ENCODE results near the gene LIPN. TPM values are rescaled to one million over a fixed set of nuclear protein-coding genes. Genes with fewer than 3 reads are reported as not detected.

LIPN gene
- total RNA-seq, 4 donors from 2014 or later: 0.19 to 2.2 TPM; not detected in 2

DNA sequence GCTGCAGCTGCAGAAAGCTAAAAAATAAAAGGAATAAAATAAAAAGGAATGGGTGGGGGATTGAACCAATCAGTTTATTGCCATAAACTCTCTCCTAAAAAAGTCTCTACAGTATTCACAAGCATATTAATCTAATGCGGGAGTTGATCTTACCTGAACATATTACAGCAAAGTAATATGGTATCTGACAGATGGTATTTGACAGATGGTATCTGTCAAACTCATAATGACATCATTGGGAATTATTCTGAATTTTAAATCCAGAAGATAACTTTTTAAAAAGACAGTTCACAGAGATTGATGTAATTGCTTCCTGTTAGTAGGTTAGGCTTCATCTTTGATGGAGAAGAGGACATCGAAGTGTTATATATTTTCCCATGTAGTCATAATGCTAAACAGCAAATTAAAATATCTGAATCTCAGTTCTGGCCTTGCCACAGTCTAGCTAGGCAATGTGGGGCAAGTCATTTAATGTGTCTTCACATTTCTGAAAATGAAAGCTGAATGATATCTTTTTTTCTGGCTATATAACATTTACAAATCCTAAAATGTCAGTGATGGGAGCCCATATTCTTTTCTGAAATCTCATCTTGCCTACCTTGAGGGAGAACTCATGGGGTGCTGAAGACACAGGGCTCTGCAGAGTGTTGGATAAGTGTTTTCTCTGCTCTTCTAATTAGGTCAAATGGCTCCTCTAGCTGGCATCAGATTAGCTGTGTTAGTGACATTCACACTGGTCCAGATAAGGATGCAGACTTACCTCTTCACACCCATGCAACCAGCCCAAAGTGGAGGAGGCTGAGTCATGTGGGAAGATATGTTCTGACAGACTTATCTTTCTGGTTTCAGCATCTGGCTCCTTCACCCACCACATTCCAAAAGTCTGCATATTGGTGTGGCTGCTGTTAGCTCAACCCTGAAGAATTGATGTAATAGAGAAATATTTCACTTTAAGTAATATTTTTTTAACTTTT is 40.6 kb downstream of the LIPN start:
- H3K27ac ChIP-seq: no peak overlapping the region
- H3K4me1 ChIP-seq: no peaks in the 10 kb centered on the region
- WGBS, 2 donors: 73 to 95% methylated on average over 2 of the region's 2 CpGs
- H3K36me3 ChIP-seq: no peaks in the 10 kb centered on the region
- no peaks in the 10 kb centered on the region for H3K9me3 ChIP-seq
- intact Hi-C loops (cut with DNase I): no loop called here
- TF ChIP-seq POLR2A (IDR thresholded peaks at IDR 0.05): no peak
- TF ChIP-seq, protein P1, sequence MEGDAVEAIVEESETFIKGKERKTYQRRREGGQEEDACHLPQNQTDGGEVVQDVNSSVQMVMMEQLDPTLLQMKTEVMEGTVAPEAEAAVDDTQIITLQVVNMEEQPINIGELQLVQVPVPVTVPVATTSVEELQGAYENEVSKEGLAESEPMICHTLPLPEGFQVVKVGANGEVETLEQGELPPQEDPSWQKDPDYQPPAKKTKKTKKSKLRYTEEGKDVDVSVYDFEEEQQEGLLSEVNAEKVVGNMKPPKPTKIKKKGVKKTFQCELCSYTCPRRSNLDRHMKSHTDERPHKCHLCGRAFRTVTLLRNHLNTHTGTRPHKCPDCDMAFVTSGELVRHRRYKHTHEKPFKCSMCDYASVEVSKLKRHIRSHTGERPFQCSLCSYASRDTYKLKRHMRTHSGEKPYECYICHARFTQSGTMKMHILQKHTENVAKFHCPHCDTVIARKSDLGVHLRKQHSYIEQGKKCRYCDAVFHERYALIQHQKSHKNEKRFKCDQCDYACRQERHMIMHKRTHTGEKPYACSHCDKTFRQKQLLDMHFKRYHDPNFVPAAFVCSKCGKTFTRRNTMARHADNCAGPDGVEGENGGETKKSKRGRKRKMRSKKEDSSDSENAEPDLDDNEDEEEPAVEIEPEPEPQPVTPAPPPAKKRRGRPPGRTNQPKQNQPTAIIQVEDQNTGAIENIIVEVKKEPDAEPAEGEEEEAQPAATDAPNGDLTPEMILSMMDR (IDR thresholded peaks at IDR 0.05): no peak
- H3K4me3 ChIP-seq: no peak overlapping the region
- no peaks in the 10 kb centered on the region for H3K27me3 ChIP-seq
- no peak for DNase-seq

DNA sequence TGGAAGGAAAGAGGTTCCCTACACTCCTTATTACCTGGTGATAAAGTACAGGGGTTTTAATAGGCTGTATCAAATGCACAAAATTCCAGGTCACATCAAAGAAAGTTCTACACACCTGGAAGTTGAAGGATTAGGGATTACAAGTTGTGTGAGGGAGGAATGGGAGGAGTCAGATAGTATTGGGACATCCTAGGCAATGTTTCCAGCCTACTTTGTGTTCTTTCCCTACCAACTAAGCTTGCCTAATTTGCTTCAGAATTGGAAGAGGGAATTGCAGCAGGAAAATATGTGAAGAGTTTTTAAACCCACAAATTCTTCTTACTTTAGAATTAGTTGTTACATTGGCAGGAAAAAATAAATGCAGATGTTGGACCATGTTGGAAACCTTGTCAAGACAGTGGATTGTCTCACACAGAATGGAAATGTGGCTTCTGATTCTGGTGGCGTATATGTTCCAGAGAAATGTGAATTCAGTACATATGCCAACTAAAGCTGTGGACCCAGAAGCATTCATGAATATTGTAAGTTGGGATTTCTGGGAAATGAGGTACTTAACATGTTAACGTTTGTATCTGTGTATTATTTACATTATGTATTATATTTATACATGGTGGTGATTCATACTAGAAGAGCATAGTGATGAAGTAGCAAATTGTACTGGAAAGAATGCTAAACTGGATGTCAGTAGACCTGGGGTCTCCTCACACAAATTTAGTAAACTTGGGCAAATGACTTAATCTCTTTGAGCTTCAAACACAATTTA is 42.9 kb downstream of the LIPN start, which contains the start of gene LIPM:
TSS of gene LIPM (plus strand) at position 208 of the 763 bp plus-strand sequence. CDS start at position 375, 167 bp downstream.
- Histone ChIP-seq H3K36me3 (no peaks in the 10 kb centered on the region), H3K4me1 (no peaks in the 10 kb centered on the region), H3K9me3 (no peaks in the 10 kb centered on the region), H3K27me3 (no peaks in the 10 kb centered on the region), H3K27ac (no peak within 1 kb of the TSS), H3K4me3 (no peak within 1 kb of the TSS)
- DNase-seq: no peak
- 70 to 75% methylated on average over 2 of the region's 2 CpGs for WGBS, 2 donors
- intact Hi-C loops (cut with DNase I): no loop called here
- TF ChIP-seq, protein P1 (IDR thresholded peaks at IDR 0.05): no peak
- no peak for TF ChIP-seq POLR2A (IDR thresholded peaks at IDR 0.05)

DNA sequence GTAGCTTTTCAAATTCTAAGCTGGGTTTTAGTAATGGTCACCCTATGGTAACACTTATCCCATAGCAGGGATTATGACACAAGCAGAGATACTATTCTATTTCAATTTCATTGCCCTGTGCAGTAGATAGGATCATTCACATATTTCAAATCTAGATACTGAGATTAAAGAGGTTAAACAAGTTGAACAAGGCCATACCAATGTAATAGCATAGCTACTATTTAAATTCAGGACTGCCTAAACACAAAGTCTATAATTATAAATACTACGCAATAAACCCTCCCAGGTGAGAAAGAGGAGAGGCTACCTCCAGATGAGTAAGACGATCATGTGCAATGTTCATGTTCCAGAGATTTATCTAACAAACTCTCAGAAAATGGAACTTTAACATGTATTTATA is 43.8 kb downstream of the LIPN start:
- no peaks in the 10 kb centered on the region for H3K36me3 ChIP-seq
- WGBS, 2 donors: 95 to 100% methylated on average over 2 of the region's 2 CpGs
- H3K4me3 ChIP-seq: no peak overlapping the region
- no peak for TF ChIP-seq POLR2A (IDR thresholded peaks at IDR 0.05)
- TF ChIP-seq, protein P1 (IDR thresholded peaks at IDR 0.05): no peak
- intact Hi-C loops (cut with DNase I): no loop called here
- no peak overlapping the region for H3K27ac ChIP-seq
- no peaks in the 10 kb centered on the region for H3K27me3 ChIP-seq
- no peak for DNase-seq
- H3K9me3 ChIP-seq: no peaks in the 10 kb centered on the region
- H3K4me1 ChIP-seq: no peaks in the 10 kb centered on the region

DNA sequence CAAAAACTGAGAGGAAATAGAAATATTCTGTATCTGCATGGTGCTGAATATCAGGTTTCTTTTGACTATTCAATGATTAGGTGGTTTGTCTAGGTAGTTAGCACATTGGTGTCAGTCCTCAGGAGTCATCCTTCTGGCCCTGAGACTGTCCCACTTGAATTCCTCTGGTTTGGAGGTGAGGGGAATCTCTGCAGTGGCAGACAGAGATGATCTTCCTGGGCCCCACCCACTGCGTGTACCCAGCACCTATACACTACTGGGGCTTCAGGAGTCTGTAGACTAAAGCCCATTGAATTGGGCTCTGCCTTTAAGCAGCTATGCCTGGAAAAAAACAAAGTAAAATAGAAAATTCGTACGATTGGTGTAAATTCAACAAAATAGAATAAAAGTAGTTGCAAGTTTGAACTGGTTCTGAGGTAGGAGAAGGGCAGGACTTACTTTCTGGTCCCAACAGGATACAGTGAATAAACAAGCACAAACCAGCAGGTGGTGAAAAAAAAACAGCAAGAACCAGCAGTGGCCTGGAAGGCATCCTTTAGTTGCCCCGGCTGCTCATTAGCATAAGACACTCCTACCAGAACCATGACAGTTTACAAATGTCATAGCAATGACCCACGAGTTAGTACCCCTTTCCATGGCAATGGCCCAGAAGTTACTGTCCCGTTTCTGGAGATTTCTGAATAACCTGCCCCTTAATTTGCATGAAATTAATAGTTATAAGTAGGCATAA is 44.4 kb downstream of the LIPN start:
- H3K4me1 ChIP-seq: no peaks in the 10 kb centered on the region
- intact Hi-C loops (cut with DNase I): no loop called here
- no peaks in the 10 kb centered on the region for H3K27me3 ChIP-seq
- 29 to 48% methylated on average over 6 of the region's 6 CpGs for WGBS, 2 donors
- no peak overlapping the region for H3K4me3 ChIP-seq
- H3K27ac ChIP-seq: no peak overlapping the region
- no peak for DNase-seq
- no peaks in the 10 kb centered on the region for H3K9me3 ChIP-seq
- no peak for TF ChIP-seq POLR2A (IDR thresholded peaks at IDR 0.05)
- TF ChIP-seq, protein P1 (IDR thresholded peaks at IDR 0.05): no peak
- H3K36me3 ChIP-seq: no peaks in the 10 kb centered on the region
